Loucy (cell line): Measurements from ENCODE around the gene EIF3F.

Source experiments
- CTCF ChIP-seq: fragments of 200-600 bp; sonication (generic); conservative IDR thresholded peaks from 2 replicates; pipeline ENCODE4 v1.5.1; 2014; ENCODE audit warnings: mild to moderate bottlenecking, antibody characterized with exemption, low read length
- EZH2phosphoT487 ChIP-seq: fragments of 200-600 bp; IDR thresholded peaks from 2 replicates; pipeline ENCODE4 v1.6.1; 2018; ENCODE audit warnings: antibody characterized with exemption, mild to moderate bottlenecking, moderate library complexity, borderline replicate concordance

DNA sequence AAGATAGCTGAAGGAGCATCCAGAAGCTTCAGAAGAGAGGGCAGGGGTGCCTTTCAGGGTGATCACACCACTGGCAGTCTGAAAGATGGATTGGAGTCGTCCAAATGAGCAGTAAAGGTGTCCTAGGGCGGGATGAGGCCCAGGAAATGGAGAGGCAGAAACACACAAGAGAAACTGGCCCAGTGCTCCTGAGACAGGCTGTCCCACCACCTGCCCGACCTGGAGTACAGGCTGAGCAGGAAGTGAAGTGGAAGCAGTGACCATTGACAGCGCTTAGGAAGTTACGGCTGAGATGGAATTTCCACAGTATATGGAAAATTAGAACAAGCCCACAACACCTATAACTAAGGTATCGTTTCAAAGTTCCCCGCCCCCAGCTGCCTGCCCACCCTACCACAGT, 16.1 kb downstream of the EIF3F start:
- no peak for TF ChIP-seq CTCF
- TF ChIP-seq EZH2phosphoT487: no peak
